A673 (cell line): ENCODE measurements around the gene LRRC15.

ENCODE experiments used
- CTCF ChIP-seq: fragments of 300-800, 200-600 bp; sonication (generic); conservative IDR thresholded peaks from 2 replicates; pipeline ENCODE4 v1.5.1; 2017; ENCODE audit warnings: low read depth, mild to moderate bottlenecking, antibody characterized with exemption, low read length, moderate library complexity, mixed read lengths
- EZH2 ChIP-seq: fragments of 200-600 bp; sonication (generic); IDR thresholded peaks from 2 replicates; pipeline ENCODE4 v1.6.1; 2017; ENCODE audit warnings: borderline replicate concordance, low read depth, mild to moderate bottlenecking, mixed read lengths, antibody characterized with exemption, low read length; ENCODE audit not compliant: poor library complexity, severe bottlenecking

- TF ChIP-seq CTCF: no peak
- TF ChIP-seq EZH2: no peak
Observed at GRCh38 chr3:194324823-194325327, 44.7 kb downstream of the LRRC15 start.
